Transverse colon (tissue), 4 donors: Measurements from ENCODE around the gene CDX1. TPM values are rescaled to one million over a fixed set of nuclear protein-coding genes. Genes with fewer than 3 reads are reported as not detected.
A peak's percentile ranks its signal among the peaks of the same experiment; 100 is the strongest.

Experiments used
- DNase-seq: peaks from one replicate; pipeline ENCODE4 v3.0.0-alpha.2; 2019
- H3K27ac ChIP-seq, 4 donors: fragments of 200-600 bp; sonication (generic); 2 replicates each; pipeline ENCODE4 v1.5.1; 2016 to 2018; ENCODE audit warnings: inconsistent platforms in 4 of 4
- H3K27me3 ChIP-seq: fragments of 200-600 bp; sonication (generic); 2 replicates; pipeline ENCODE4 v1.5.1; 2017; ENCODE audit warnings: inconsistent platforms
- H3K36me3 ChIP-seq, 4 donors: fragments of 200-600 bp; sonication (generic); 2 replicates each; pipeline ENCODE4 v1.5.1; 2017 to 2019; ENCODE audit warnings: inconsistent platforms in 4 of 4
- H3K4me1 ChIP-seq, 4 donors: fragments of 200-600 bp; sonication (generic); 2 replicates each; pipeline ENCODE4 v1.5.1; 2017 to 2020; ENCODE audit warnings: inconsistent platforms in 4 of 4
- H3K4me3 ChIP-seq, 4 donors: fragments of 200-600 bp; sonication (generic); 1 replicate in 1 of 4; 2 replicates in 3 of 4; pipeline versions ENCODE4 v1.5.1 to v1.6.1; 2017 to 2019; ENCODE audit warnings: inconsistent platforms in 4 of 4
- H3K9me3 ChIP-seq, 2 donors: fragments of 200-600 bp; sonication (generic); 2 replicates each; pipeline ENCODE4 v1.5.1; 2017 to 2019; ENCODE audit warnings: inconsistent platforms in 2 of 2
- EP300 ChIP-seq: sonication (generic); formaldehyde crosslinking; IDR thresholded peaks from one replicate; pipeline ENCODE4 v1.6.1; 2017; ENCODE audit warnings: antibody characterized with exemption, low read depth
- POLR2A ChIP-seq: fragments of 450-650 bp; IDR thresholded peaks from one replicate; pipeline ENCODE4 v1.6.1; 2016; ENCODE audit warnings: antibody characterized with exemption, mild to moderate bottlenecking, moderate library complexity
- POLR2AphosphoS5 ChIP-seq, 3 donors: sonication (generic); formaldehyde crosslinking; IDR thresholded peaks; one replicate each; pipeline ENCODE4 v1.6.1; 2016; ENCODE audit warnings: antibody characterized with exemption in 3 of 3
- WGBS, 2 donors: methylation state at CpG; one replicate each; pipeline ENCODE4 v1.1.5; 2018; ENCODE audit warnings: low coverage in 1 of 2; 5-methylcytosine and 5-hydroxymethylcytosine counted together
- in situ Hi-C, 4 donors: fragments of 200-750 bp; cut with MboI; loops; one replicate each; pipeline versions ENCODE4 v1.15.0 to v1.15.1; 2017; ENCODE audit warnings: low sequenced_read_pairs in 3 of 4, low pct_ligation_motif_present in 1 of 4, low pct_unique_long_range_greater_than_20kb in 1 of 4
- intact Hi-C: fragments of 100-400 bp; cut with DNase I; formaldehyde crosslinking; loops from one replicate; pipeline ENCODE4 v1.15.1; 2023; ENCODE audit warnings: low total_unique reads
- total RNA-seq, 4 donors: library from RNA; depleted of rRNA; stranded (reverse); fragments of >200 nt; gene quantifications; one replicate each; pipeline ENCODE4 v1.1.0, GENCODE V29; 2016
- TF ChIP-seq, protein P1 (sequence below), 5 experiments: fragments of 200-600 bp in 3 of 5; fragments of 450-650 bp in 2 of 5; sonication (generic) in 3 of 5; IDR thresholded peaks; 1 replicate in 2 of 5; 2 replicates in 3 of 5; pipeline ENCODE4 v1.5.1; 2016 to 2017; ENCODE audit warnings: antibody characterized with exemption in 5 of 5, inconsistent platforms in 3 of 5, mild to moderate bottlenecking in 2 of 5, moderate library complexity in 1 of 5

CDX1 gene
- total RNA-seq, 4 donors from 2014 or later, result 249 to 540 (median 360) TPM

DNA sequence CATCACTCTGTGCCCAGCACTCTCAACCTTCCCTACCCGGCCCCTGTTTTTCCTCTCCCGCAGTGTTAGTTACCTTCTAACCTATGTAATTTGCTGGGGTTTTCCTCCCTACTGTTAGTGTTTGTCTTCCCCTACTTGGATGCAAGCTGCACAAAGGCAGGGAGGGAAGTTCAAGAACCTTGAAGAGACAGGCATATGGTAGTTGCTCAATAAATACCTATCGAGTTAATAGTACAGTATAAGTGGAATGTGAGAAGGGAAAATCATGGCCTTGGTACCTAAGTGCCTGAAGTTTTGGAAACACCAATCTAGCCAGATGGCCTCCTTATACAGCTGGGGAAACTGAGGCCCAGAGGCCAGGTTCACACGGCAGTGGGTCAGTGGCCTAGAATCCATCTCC, 35.1 kb upstream of the CDX1 start:
- Histone ChIP-seq H3K36me3 (no peaks in the 10 kb centered on the region), H3K27ac (peak overlapping the region in 2 of 4 donors; percentile 37 to 55), H3K4me3 (no peak overlapping the region), H3K27me3 (no peaks in the 10 kb centered on the region), H3K4me1 (peaks cover 3 to 18% (median 16%) of the 10 kb centered on the region in 4 donors), H3K9me3 (no peaks in the 10 kb centered on the region)
- intact Hi-C loops, result loop anchor here (2.0 kb wide), 1 partner anchor 85 kb away; no protein-coding TSS in a partner anchor
- in situ Hi-C loops, result loop anchor here in 2 of 4 donors (25.0 kb wide), 1 partner anchor 306 kb away; the partner anchor contains the start of gene RPS14 (in 2 of the 2)
- WGBS, 2 donors, result 84% methylated on average over 4 of the region's 4 CpGs; no CpG with 5 or more reads in 1 of the 2 donors
- DNase-seq, result no peak
- TF ChIP-seq, protein P1, sequence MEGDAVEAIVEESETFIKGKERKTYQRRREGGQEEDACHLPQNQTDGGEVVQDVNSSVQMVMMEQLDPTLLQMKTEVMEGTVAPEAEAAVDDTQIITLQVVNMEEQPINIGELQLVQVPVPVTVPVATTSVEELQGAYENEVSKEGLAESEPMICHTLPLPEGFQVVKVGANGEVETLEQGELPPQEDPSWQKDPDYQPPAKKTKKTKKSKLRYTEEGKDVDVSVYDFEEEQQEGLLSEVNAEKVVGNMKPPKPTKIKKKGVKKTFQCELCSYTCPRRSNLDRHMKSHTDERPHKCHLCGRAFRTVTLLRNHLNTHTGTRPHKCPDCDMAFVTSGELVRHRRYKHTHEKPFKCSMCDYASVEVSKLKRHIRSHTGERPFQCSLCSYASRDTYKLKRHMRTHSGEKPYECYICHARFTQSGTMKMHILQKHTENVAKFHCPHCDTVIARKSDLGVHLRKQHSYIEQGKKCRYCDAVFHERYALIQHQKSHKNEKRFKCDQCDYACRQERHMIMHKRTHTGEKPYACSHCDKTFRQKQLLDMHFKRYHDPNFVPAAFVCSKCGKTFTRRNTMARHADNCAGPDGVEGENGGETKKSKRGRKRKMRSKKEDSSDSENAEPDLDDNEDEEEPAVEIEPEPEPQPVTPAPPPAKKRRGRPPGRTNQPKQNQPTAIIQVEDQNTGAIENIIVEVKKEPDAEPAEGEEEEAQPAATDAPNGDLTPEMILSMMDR (IDR thresholded peaks at IDR 0.05), result no peak
- TF ChIP-seq POLR2A, result no peak
- TF ChIP-seq EP300, result no peak
- no peak for TF ChIP-seq POLR2AphosphoS5 (IDR thresholded peaks at IDR 0.05)

DNA sequence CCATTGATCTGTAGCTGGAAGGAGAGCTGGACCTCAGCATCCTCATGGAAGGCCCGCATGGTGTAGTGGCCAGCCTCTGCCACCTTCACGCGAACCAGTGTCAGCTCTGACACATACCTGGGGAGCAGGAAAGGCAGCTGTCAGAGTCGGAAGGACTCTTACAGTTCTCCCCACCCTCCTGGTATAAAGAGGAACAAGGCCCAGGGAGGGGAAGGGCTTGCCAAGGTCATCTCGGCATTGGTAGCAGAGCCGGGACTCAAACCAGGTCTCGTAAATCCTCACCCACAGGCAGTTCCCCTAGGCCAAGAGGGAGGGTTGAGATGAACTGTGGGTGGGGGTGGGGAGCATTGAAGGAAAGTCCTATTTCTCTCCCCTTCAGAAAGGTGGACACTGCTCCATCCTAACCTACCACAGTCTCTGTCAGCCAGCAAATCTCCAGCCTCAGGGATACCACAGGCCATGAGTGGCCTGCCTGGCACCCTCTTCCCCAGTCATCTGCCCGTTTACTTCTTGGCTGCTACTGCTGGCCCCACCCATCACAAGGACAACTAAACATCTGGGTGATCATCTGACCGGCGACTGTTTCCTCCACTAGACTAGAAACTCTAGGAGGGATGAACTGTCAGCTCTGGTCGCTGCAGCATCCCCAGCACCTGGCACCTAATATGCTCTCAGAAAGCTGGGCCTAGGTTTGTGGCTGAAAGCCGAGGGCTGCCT, 34.4 kb upstream of the CDX1 start:
- H3K4me3 ChIP-seq, result no peak overlapping the region
- WGBS, 2 donors, result 45% methylated on average over 12 of the region's 12 CpGs; no CpG with 5 or more reads in 1 of the 2 donors
- H3K27me3 ChIP-seq, result no peaks in the 10 kb centered on the region
- intact Hi-C loops, result loop anchor here (2.0 kb wide), 1 partner anchor 85 kb away; no protein-coding TSS in a partner anchor
- peaks cover 3 to 24% (median 16%) of the 10 kb centered on the region in 4 donors for H3K4me1 ChIP-seq
- TF ChIP-seq, protein P1 (IDR thresholded peaks at IDR 0.05), result no peak
- TF ChIP-seq POLR2A, result no peak
- TF ChIP-seq POLR2AphosphoS5 (IDR thresholded peaks at IDR 0.05), result no peak
- TF ChIP-seq EP300, result no peak
- in situ Hi-C loops, result loop anchor here in 2 of 4 donors (25.0 kb wide), 1 partner anchor 305 kb away; the partner anchor contains the start of gene RPS14 (in 2 of the 2)
- DNase-seq, result no peak
- no peaks in the 10 kb centered on the region for H3K36me3 ChIP-seq
- no peaks in the 10 kb centered on the region for H3K9me3 ChIP-seq
- peak overlapping the region in 3 of 4 donors; percentile 15 to 55 (median 37) for H3K27ac ChIP-seq

DNA sequence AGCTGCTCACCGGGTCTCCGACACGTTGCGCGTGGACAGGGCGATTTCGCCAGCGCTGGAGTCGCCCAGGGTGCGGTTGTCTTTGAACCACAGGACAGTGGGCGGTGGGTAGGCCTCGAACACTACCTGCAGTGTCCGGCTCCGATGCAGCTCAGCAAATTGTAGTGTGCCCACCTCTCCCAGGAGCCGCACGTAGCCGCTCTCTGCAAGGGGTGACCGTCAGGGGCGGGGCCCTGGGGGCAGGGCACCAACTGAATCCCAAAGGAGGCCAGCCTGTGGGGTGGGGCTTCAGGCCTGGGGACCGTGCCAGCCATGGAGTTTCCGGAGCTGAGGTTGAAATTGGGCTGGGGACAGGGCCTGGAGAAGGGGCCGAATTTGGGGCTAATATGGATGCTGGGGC, 33.8 kb upstream of the CDX1 start:
- TF ChIP-seq EP300 (no peak), POLR2A (no peak), POLR2AphosphoS5 (IDR thresholded peaks at IDR 0.05) (no peak)
- TF ChIP-seq, protein P1 (IDR thresholded peaks at IDR 0.05), result no peak
- intact Hi-C loops, result no loop called here
- H3K27ac ChIP-seq, result peak overlapping the region in 3 of 4 donors; percentile 15 to 55 (median 37)

DNA sequence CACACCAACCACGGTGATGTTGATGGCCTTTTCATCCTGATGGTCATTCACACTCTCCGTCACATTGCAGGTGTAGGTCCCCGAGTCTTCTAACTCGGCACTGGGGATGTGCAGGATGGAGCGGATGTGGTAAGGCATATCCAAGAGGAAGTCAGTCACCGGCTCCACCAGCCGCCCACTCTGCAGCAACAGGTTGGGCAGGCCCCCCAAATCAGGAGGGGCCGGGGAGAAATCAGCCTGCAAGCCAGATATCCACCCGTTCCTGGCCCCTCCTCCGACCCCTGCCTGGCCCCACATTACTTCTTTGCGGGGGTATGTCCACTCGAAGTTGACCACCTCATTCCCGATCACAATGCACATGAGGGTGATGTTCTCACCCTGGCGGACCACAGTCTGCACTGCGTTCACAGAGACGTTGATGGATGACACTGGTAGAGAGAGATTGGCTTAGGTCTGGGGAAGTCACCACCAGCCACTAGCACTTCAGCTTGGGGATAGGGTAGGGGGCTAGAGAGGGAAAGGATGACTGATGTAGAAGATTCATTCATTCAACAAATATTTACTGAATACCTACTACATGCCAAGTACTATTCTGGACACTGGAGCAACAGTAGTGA, 32.9 kb upstream of the CDX1 start:
- TF ChIP-seq EP300 (no peak), POLR2AphosphoS5 (IDR thresholded peaks at IDR 0.05) (no peak), POLR2A (no peak)
- TF ChIP-seq, protein P1 (IDR thresholded peaks at IDR 0.05), result no peak
- WGBS, 2 donors, result 67 to 82% methylated on average over 4 to 16 of the region's 16 CpGs
- in situ Hi-C loops, result loop anchor here in 2 of 4 donors (25.0 kb wide), 1 partner anchor 304 kb away; the partner anchor contains the start of gene RPS14 (in 2 of the 2)

More for the DNA sequence above, 33.8 kb upstream of the CDX1 start:
- no peak for DNase-seq
- in situ Hi-C loops, result loop anchor here in 2 of 4 donors (25.0 kb wide), 1 partner anchor 305 kb away; the partner anchor contains the start of gene RPS14 (in 2 of the 2)
- Histone ChIP-seq H3K4me3 (no peak overlapping the region), H3K4me1 (peaks cover 3 to 30% (median 21%) of the 10 kb centered on the region in 4 donors), H3K36me3 (no peaks in the 10 kb centered on the region), H3K9me3 (no peaks in the 10 kb centered on the region), H3K27me3 (no peaks in the 10 kb centered on the region)
- WGBS, 2 donors, result 91% methylated on average over 22 of the region's 22 CpGs; no CpG with 5 or more reads in 1 of the 2 donors

More for the DNA sequence above, 32.9 kb upstream of the CDX1 start:
- H3K4me1 ChIP-seq, result peaks cover 11 to 39% (median 30%) of the 10 kb centered on the region in 4 donors
- no peaks in the 10 kb centered on the region for H3K36me3 ChIP-seq
- H3K4me3 ChIP-seq, result no peak overlapping the region
- no peaks in the 10 kb centered on the region for H3K9me3 ChIP-seq
- H3K27ac ChIP-seq, result no peak overlapping the region
- DNase-seq, result no peak
- no peaks in the 10 kb centered on the region for H3K27me3 ChIP-seq
- intact Hi-C loops, result no loop called here
